ENCODE measurements around the gene CTCFL. TPM values are rescaled to one million over a fixed set of nuclear protein-coding genes. Genes with fewer than 3 reads are reported as not detected.

CTCFL gene
- total and polyA plus RNA-seq, 2 of the 13 experiments (the other 11 are each of a cell fraction or from before 2014, with no cell fraction given), result 0.04 TPM; not detected in 1

DNA sequence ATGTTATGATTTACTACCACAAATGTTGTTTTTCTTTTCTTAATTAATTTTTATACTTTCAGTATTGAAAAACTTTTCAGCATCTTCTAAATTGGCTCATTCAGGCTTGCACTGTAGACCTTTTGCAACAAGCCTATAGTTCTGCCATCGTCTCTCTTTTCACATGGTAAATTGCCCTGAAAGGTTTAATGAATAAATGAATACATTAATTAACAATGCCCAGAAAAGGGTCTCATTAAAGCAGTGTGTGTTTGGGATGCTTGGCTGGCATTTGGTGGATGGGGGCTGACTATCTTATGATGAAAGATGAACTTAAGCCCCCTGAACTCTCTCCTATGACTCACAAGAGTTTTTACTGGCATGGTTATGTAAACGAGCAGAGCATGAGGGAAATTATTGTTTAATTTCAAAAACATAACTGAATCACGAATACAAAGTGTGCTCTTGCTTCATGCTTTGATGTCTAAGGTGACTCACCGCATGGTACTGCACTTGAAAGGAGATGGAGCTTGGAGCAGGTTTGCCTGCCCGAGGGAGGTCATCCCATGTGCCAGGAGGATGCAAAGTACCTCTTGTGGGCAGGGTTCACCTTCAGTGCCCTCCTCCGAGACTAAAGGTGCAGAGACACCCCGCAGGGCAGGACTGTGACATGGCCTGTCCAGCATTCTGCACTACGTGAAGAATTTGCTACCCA lies 22.2 kb upstream of the CTCFL start:
- in situ Hi-C loops (cut with HindIII; ENCODE audit: extremely low pct_ligation_motif_present, low pct_unique_long_range_greater_than_20kb), result no loop called here
- TF ChIP-seq ZNF616 (CRISPR knock-in tag; IDR thresholded peaks at IDR 0.05; ENCODE audit: low read depth) (no peak), ZNF282 (IDR thresholded peaks at IDR 0.05; ENCODE audit: partially characterized antibody) (no peak), MAFF (IDR thresholded peaks at IDR 0.05; ENCODE audit: low read depth, low read length) (no peak), ZFP36L1 (CRISPR knock-in tag; IDR thresholded peaks at IDR 0.05) (peak; percentile 85), SMAD3 (CRISPR knock-in tag; IDR thresholded peaks at IDR 0.05) (peak; percentile 96; the same call in 1 of the 2 replicates), JUNB (CRISPR knock-in tag; IDR thresholded peaks at IDR 0.05; ENCODE audit: borderline replicate concordance) (peak; percentile 82), FOSL2 (CRISPR knock-in tag; IDR thresholded peaks at IDR 0.05) (peak; percentile 100), PCBP2 (optimal IDR thresholded peaks at IDR 0.05; ENCODE audit: low read depth, low read length, poor library complexity, severe bottlenecking) (no peak), KLF16 (CRISPR knock-in tag; IDR thresholded peaks at IDR 0.05) (peak in 1 of 2 experiments; percentile 83; a peak in 2 of 4 replicates), ZNF547 (CRISPR knock-in tag; IDR thresholded peaks at IDR 0.05) (no peak), DMAP1 (CRISPR knock-in tag; IDR thresholded peaks at IDR 0.05) (no peak), ZSCAN29 (CRISPR knock-in tag; conservative IDR thresholded peaks at IDR 0.05) (no peak), NAIF1 (CRISPR knock-in tag; IDR thresholded peaks at IDR 0.05; ENCODE audit: borderline replicate concordance) (no peak), ZNF441 (CRISPR knock-in tag; IDR thresholded peaks at IDR 0.05; ENCODE audit: borderline replicate concordance) (peak; percentile 60; the same call in 1 of the 2 replicates), ZNF20 (CRISPR knock-in tag; IDR thresholded peaks at IDR 0.05) (no peak), ZNF749 (CRISPR knock-in tag; IDR thresholded peaks at IDR 0.05; ENCODE audit: borderline replicate concordance) (no peak)
- TF ChIP-seq, protein P1, sequence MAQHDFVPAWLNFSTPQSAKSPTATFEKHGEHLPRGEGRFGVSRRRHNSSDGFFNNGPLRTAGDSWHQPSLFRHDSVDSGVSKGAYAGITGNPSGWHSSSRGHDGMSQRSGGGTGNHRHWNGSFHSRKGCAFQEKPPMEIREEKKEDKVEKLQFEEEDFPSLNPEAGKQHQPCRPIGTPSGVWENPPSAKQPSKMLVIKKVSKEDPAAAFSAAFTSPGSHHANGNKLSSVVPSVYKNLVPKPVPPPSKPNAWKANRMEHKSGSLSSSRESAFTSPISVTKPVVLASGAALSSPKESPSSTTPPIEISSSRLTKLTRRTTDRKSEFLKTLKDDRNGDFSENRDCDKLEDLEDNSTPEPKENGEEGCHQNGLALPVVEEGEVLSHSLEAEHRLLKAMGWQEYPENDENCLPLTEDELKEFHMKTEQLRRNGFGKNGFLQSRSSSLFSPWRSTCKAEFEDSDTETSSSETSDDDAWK (CRISPR knock-in tag; IDR thresholded peaks at IDR 0.05), result no peak
- TF ChIP-seq, protein P2, sequence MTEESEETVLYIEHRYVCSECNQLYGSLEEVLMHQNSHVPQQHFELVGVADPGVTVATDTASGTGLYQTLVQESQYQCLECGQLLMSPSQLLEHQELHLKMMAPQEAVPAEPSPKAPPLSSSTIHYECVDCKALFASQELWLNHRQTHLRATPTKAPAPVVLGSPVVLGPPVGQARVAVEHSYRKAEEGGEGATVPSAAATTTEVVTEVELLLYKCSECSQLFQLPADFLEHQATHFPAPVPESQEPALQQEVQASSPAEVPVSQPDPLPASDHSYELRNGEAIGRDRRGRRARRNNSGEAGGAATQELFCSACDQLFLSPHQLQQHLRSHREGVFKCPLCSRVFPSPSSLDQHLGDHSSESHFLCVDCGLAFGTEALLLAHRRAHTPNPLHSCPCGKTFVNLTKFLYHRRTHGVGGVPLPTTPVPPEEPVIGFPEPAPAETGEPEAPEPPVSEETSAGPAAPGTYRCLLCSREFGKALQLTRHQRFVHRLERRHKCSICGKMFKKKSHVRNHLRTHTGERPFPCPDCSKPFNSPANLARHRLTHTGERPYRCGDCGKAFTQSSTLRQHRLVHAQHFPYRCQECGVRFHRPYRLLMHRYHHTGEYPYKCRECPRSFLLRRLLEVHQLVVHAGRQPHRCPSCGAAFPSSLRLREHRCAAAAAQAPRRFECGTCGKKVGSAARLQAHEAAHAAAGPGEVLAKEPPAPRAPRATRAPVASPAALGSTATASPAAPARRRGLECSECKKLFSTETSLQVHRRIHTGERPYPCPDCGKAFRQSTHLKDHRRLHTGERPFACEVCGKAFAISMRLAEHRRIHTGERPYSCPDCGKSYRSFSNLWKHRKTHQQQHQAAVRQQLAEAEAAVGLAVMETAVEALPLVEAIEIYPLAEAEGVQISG (CRISPR knock-in tag; IDR thresholded peaks at IDR 0.05), result no peak
- TF ChIP-seq, protein P3, sequence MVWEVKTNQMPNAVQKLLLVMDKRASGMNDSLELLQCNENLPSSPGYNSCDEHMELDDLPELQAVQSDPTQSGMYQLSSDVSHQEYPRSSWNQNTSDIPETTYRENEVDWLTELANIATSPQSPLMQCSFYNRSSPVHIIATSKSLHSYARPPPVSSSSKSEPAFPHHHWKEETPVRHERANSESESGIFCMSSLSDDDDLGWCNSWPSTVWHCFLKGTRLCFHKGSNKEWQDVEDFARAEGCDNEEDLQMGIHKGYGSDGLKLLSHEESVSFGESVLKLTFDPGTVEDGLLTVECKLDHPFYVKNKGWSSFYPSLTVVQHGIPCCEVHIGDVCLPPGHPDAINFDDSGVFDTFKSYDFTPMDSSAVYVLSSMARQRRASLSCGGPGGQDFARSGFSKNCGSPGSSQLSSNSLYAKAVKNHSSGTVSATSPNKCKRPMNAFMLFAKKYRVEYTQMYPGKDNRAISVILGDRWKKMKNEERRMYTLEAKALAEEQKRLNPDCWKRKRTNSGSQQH (CRISPR knock-in tag; IDR thresholded peaks at IDR 0.05; ENCODE audit: low read depth), result peak; percentile 84

More for the DNA sequence above, 22.2 kb upstream of the CTCFL start:
- peaks cover 6 to 32% of the 10 kb centered on the region in 2 experiments; a peak in 2 of 5 replicates for H3K27me3 ChIP-seq (ENCODE audit: control insufficient read depth in 1 of 2, insufficient read depth in 2 of 2, low read length in 2 of 2)
- ATAC-seq (peak; percentile 54), FAIRE-seq (no peak), DNase-seq (ENCODE audit: low spot score) (peak; percentile 40)
- no peak overlapping the region for H3K9ac ChIP-seq (ENCODE audit: insufficient read depth, low read depth, low read length)
- BruUV-seq (replicated peaks), result no TSS peak
- H2AFZ ChIP-seq (ENCODE audit: low read length), result no peak overlapping the region
- H3K36me3 ChIP-seq (replicated peaks in 1 of 2; ENCODE audit: control insufficient read depth in 1 of 2, insufficient read depth in 2 of 2, low read length in 2 of 2), result no peaks in the 10 kb centered on the region
- H3K9me3 ChIP-seq (ENCODE audit: low read length), result no peaks in the 10 kb centered on the region
- intact Hi-C loops (cut with micrococcal nuclease; ENCODE audit: unreplicated experiment), result no loop called here
- ChIA-PET POLR2A (interaction anchor here (1.0 to 2.7 kb wide), 5 partner anchors 8 to 20 kb away, joined by 3 to 12 read pairs (median 4); partner anchors contain the start of gene PCK1), CTCF (ENCODE audit: low intra/inter-chr PET ratio, low total read pairs) (no interaction called here)
- no peaks in the 10 kb centered on the region for H4K20me1 ChIP-seq (ENCODE audit: insufficient read depth, low read length)
- no peaks in the 10 kb centered on the region for H3K79me2 ChIP-seq (ENCODE audit: insufficient read depth, low read length)
- H3K4me1 ChIP-seq (ENCODE audit: insufficient read depth, low read length), result peaks cover 47% of the 10 kb centered on the region
- no peak overlapping the region; a peak in 1 of 6 replicates for H3K4me3 ChIP-seq (replicated peaks in 1 of 3; ENCODE audit: insufficient read depth in 1 of 3, low read depth in 2 of 3, low read length in 3 of 3)
- 7% methylated on average over 7 of the region's 8 CpGs for WGBS (ENCODE audit: low lambda C conversion rate)
- no peak overlapping the region for H3K27ac ChIP-seq (ENCODE audit: extremely low read length, insufficient read depth, low read length)
- H3K4me2 ChIP-seq (ENCODE audit: low read depth, low read length), result peak overlapping the region; percentile 26; the same call in 1 of the 2 replicates
